GM21786 (cell line): ENCODE measurements around the gene IFNA2.
"Not testable (repeated sequence)": the region's sequence is repeated elsewhere in the genome, so short reads cannot be mapped to it uniquely, and the experiment has no call there.

Experiments
- ATAC-seq: cut with Tn5 transposase; IDR thresholded peaks from one replicate; pipeline ENCODE4 v1.9.1; 2021; ENCODE audit not compliant: unreplicated experiment

The IFNA2 gene

DNA sequence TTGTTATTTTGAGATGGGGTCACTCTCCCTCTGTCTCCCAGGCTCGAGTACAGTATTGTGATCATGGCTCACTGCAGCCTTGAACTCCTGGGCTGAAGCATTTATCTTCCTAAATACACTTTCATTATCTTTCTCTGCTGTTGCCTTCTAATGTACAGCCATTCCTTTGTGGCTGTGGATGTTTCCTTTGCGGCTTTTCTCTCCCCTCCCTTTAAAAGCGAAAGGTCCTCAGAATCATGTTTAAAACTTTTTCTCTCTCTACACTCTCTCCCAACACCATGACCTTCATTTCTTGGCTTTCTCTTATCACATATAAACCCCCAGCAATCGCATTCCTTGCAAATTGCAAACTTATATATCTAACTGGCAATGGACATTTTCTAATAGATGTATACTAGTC is 1.6 kb downstream of the IFNA2 start:
- no peak for ATAC-seq

GRCh38 chr9:21381448-21382339 is 3.5 kb downstream of the IFNA2 start:
- ATAC-seq = peak; percentile 95

DNA sequence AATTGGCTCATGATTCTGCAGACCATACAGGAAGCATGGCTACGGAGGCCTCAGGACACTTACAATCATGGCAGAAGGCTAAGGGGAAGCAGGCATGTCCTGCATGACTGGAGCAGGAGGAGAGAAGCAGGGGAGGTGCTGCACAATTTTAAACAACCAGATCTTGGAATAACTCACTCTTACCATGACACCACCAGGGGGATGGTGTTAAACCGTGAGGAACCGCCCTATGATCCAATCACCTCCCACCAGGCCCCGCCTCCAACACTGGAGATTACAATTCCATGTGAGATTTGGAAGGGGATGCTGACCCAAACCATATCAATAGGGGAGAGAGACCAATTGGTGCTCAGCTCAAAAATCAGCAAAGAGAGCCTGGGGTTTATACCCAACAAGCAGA is 13.7 kb downstream of the IFNA2 start:
- not testable (repeated sequence) for ATAC-seq

GRCh38 chr9:21367957-21368356 is 17.2 kb downstream of the IFNA2 start, which contains the start of gene IFNA13:
Gene IFNA13 (minus strand): TSS chr9:21368057. CDS start chr9:21368010, 47 bp downstream.
- ATAC-seq = no peak

GRCh38 chr9:21367169-21367568 is 18.0 kb downstream of the IFNA2 start:
- ATAC-seq = peak; percentile 91

DNA sequence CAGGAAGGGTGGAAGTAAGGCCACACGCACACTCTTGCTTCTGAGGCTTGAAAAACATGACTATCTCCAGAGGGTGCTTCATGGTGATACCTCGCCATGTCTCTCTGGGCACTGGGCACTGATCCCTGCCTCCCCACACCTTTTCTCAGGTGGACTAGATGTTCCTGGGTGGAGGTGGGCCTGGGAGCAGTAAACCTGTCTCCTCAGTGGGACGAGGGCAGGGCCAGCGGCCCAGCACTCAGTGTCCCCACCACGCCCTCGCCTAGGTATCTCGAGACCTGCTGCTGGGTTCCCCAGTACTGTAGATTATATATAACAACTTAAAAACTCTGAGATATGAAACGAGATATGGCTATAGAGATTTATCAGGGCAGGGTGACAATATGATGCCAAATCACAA is 22.9 kb downstream of the IFNA2 start:
- no peak for ATAC-seq

GRCh38 chr9:21357479-21358460 is 27.4 kb downstream of the IFNA2 start:
- ATAC-seq = peak; percentile 89

GRCh38 chr9:21350787-21351186 is 34.4 kb downstream of the IFNA2 start, which contains the start of gene IFNA6:
Gene IFNA6 (minus strand): TSS chr9:21350887. CDS start chr9:21350887, 0 bp downstream.
- no peak for ATAC-seq

DNA sequence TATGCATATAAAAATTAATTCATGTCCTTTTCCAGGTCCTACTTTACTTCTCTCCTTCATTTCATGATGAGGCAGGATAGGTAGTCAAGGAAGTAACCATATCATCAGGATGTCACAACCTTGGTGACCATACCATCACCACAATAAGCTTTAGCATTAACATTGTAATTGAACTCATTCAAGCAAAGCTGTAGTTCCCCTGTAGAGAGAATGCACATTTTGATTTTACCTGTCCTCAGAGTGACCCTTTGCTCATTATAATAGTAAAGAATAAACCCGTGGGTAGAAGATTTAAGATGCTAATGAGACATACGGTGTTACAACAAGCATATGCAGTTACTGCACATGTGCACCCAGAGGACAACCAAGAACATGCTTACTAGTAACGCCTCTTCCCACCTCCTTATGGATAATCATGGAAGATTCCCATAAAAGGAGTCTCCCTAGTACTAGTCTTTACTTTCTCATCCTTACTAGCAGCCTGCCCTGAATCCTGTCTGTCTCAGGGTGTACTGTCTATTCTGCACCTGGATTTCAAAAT is 36.7 kb downstream of the IFNA2 start:
- no peak for ATAC-seq

DNA sequence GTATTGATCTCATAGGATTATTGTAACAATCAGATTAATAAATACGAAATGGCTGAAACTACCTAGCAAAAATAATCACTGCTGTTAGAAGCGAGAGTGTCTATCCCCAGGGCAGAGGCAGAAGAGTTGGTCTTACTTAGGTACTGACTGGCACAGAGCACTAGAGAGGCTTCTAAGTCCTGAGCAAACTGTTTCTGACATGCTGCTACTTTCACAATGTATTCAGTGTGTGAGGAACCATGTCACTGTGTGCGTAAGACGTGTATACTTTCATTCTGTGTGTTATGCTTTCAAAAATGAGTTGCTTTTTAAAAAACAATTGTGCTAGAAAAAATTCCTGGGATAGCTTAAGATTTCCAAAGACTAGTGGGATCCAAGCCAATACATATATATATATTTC is 44.5 kb downstream of the IFNA2 start:
- no peak for ATAC-seq

DNA sequence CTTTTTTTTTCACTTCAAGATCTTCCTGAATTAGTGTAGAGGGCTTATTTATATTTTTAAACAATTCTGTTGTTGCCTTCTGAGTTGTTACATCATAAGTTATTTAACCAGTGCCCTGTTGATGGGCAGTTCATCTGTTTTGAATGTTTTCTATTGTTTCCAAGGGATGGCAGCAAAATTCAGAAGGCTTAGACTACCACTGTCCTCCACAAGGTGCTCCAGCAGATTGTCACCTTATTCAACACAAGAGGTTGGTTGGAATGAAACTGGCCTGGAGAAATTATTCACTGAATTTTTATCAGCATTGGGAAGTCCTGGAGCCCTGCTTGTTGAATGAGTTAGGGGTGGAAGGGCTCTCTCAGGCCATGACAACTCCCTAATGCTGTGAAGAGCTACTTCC is 48.7 kb downstream of the IFNA2 start:
- ATAC-seq = no peak

- peak; percentile 85 for ATAC-seq
These were observed 50.2 kb downstream of the IFNA2 start, which contains the start of gene KLHL9 for GRCh38 chr9:21334701-21335632. Gene KLHL9 (minus strand): TSS chr9:21335404. CDS start chr9:21334859, 545 bp downstream.
